AG04450 (cell line): Measurements from ENCODE around the gene POLR3K. TPM values are rescaled to one million over a fixed set of nuclear protein-coding genes. Genes with fewer than 3 reads are reported as not detected.
A peak's percentile ranks its signal among the peaks of the same experiment; 100 is the strongest.

Source experiments
- CTCF ChIA-PET: fragments of 300-600, 350-600 bp; formaldehyde crosslinking; extraction: SDS; loops from one replicate; lab custom pipeline; 2022; ENCODE audit warnings: antibody characterized with exemption, inconsistent platforms; lab: Charles Lee
- POLR2A ChIA-PET: fragments of 350-600 bp; formaldehyde crosslinking; extraction: SDS; loops from one replicate; lab custom pipeline; 2021; ENCODE audit warnings: antibody characterized with exemption, inconsistent platforms; lab: Yijun Ruan, JAX
- DNase-seq: peaks from one replicate; pipeline ENCODE4 v3.0.0-alpha.2; 2011; ENCODE audit warnings: low read depth, low spot score
- H3K27ac ChIP-seq: one replicate; pipeline ENCODE4 v1.5.1; 2012; ENCODE audit warnings: low read depth, low read length, control low read depth
- H3K27me3 ChIP-seq: one replicate; pipeline ENCODE4 v1.6.0; 2012; ENCODE audit warnings: low read length; ENCODE audit not compliant: control insufficient read depth, insufficient read depth
- H3K4me3 ChIP-seq: 2 replicates; pipeline ENCODE4 v1.5.1; 2011; ENCODE audit warnings: mild to moderate bottlenecking, low read depth, low read length, control low read depth
- H3K9me3 ChIP-seq: 2 replicates; pipeline ENCODE4 v1.5.1; 2012; ENCODE audit warnings: low read length; ENCODE audit not compliant: control insufficient read depth, insufficient read depth
- polyA plus RNA-seq: library from polyadenylated mRNA; depleted of rRNA; stranded (reverse); fragments of >200 nt; gene quantifications from 2 replicates; pipeline ENCODE4 v1.2.3, GENCODE V29; 2011
- TF ChIP-seq, protein P1 (sequence below): IDR thresholded peaks from 2 replicates; pipeline ENCODE4 v1.5.1; 2011; ENCODE audit warnings: low read depth, low read length, control low read depth, inconsistent platforms

The POLR3K gene
- polyA plus RNA-seq, 1 experiment = 13.7 TPM

DNA sequence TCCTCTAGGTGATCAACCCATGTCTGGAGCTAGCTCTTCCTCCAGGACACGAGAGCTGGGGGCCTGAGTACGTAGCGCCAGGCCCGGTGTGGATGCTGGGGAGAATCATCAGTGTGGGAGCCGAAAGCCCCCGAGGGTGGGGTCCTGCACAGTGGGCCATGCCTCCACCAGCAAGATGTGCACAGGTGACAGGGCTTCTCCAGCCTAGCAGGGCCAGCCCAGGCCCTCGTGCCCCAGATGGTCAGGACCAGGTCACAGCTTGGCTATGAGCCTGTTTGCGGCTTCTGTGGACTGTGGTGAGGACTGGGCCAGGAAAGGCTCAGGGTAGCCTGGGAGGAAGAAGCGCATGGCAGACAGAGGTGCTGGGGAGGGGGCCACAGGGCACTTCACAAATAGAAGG is 32.5 kb upstream of the POLR3K start:
- H3K9me3 ChIP-seq = no peaks in the 10 kb centered on the region; the same call in 1 of the 2 replicates
- CTCF ChIA-PET = interaction anchor here (3.1 kb wide), 1 partner anchor 11 kb away, joined by 25 read pairs; no protein-coding TSS in a partner anchor
- POLR2A ChIA-PET = interaction anchor here (0.6 to 1.9 kb wide), 3 partner anchors 15 to 296 kb away, joined by 3 to 7 read pairs (median 3); no protein-coding TSS in a partner anchor
- peak overlapping the region; percentile 91 for H3K27ac ChIP-seq
- TF ChIP-seq, protein P1, sequence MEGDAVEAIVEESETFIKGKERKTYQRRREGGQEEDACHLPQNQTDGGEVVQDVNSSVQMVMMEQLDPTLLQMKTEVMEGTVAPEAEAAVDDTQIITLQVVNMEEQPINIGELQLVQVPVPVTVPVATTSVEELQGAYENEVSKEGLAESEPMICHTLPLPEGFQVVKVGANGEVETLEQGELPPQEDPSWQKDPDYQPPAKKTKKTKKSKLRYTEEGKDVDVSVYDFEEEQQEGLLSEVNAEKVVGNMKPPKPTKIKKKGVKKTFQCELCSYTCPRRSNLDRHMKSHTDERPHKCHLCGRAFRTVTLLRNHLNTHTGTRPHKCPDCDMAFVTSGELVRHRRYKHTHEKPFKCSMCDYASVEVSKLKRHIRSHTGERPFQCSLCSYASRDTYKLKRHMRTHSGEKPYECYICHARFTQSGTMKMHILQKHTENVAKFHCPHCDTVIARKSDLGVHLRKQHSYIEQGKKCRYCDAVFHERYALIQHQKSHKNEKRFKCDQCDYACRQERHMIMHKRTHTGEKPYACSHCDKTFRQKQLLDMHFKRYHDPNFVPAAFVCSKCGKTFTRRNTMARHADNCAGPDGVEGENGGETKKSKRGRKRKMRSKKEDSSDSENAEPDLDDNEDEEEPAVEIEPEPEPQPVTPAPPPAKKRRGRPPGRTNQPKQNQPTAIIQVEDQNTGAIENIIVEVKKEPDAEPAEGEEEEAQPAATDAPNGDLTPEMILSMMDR = no peak
- H3K27me3 ChIP-seq = no peaks in the 10 kb centered on the region
- DNase-seq = no peak
- no peak overlapping the region for H3K4me3 ChIP-seq

GRCh38 chr16:85407-85782 is 32.0 kb upstream of the POLR3K start:
- no peaks in the 10 kb centered on the region; the same call in 1 of the 2 replicates for H3K9me3 ChIP-seq
- no peak for DNase-seq
- ChIA-PET POLR2A (interaction anchor here (0.6 to 1.9 kb wide), 7 partner anchors 9 to 297 kb away, joined by 3 to 12 read pairs (median 3); partner anchors contain the start of gene RHBDF1), CTCF (interaction anchor here (1.0 to 3.1 kb wide), 2 partner anchors 11 to 20 kb away, joined by 4 to 25 read pairs; no protein-coding TSS in a partner anchor)
- no peaks in the 10 kb centered on the region for H3K27me3 ChIP-seq
- TF ChIP-seq, protein P1 = no peak
- H3K4me3 ChIP-seq = no peak overlapping the region
- peak overlapping the region; percentile 91 for H3K27ac ChIP-seq

DNA sequence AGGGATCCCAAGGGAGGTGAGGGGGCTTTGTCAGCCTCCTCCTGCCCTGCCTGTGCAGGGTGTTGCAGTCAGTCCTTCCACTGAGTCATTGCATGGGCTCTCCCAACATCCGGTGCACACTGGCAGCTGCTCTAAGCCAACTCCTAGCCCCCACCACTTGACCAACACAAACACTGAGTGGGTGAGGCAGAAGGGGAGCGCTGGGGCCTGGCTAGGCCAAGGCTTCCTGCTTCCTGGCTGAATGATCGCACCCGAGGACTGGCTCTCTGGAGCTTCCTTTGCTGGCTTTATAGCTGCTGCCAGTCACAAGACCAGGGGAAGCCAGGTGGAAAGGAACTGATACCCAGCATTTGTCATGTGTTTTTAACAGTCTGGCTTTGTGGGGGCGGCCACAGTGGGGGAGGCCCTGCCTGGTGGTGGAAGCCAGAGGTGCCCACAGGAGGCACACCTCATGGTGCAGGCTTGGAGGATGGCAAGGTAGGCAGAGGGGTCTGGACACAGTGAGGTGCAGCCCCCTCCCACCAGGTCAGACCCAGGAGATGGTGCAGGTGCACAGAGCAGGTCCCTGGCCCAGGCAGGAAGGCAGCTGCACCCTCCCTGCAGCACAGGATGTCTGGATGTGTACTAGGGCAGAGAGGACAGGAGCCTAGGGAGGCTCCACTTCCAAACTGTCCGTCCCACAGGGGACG is 31.5 kb upstream of the POLR3K start:
- TF ChIP-seq, protein P1 = no peak
- H3K27ac ChIP-seq = peak overlapping the region; percentile 91
- no peaks in the 10 kb centered on the region; the same call in 1 of the 2 replicates for H3K9me3 ChIP-seq
- no peaks in the 10 kb centered on the region for H3K27me3 ChIP-seq
- ChIA-PET POLR2A (interaction anchor here (1.0 to 1.9 kb wide), 7 partner anchors 9 to 22 kb away, joined by 3 to 12 read pairs (median 3); partner anchors contain the start of gene RHBDF1), CTCF (interaction anchor here (1.0 to 3.1 kb wide), 3 partner anchors 12 to 19 kb away, joined by 3 to 25 read pairs (median 4); no protein-coding TSS in a partner anchor)
- 0 out of 2 replicates have a peak overlapping the region, but pooled peaks have one; percentile 10 for H3K4me3 ChIP-seq
- peak; percentile 88 for DNase-seq

DNA sequence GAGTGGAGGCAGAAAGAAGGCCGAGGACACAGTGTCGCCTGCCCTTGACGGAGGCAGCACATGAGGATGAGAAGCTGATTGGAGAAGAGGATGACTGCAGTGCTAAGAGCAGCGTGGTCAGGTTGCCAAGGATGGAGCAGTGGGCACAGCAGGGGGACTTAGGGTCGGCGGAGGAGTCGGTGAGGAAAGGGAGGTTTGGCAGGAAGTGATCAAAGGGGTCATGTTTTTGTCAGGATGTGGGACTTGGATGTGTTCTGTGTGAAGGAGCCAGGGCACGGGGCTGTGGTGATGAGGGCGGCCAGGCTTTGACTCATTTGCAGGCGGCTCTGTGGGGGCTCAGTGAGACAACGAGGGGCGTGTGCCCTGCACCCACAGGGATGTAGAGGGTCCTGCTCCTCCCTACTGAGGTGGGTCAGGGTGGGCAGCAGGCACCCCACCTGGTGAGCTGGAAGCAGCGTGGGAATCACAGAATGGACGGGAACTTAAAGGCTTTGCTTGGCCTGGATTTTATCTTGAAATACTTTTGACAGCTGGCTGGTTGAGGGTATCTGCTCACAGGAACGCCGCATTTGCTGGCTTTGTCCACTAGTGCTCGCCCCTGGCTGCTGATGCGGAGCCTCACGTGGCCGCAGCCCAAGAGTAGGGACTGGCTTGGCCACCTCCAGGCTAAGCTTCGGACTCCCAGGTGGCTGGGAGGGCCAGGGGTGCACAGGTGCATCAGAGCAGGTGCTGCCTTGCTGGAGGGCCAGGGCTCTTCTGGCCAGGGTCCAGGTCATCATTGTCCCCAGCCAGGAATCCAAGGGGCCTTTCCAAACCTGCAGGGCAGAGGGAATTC is 30.6 kb upstream of the POLR3K start:
- no peaks in the 10 kb centered on the region; the same call in 1 of the 2 replicates for H3K9me3 ChIP-seq
- H3K27me3 ChIP-seq = no peaks in the 10 kb centered on the region
- H3K27ac ChIP-seq = peak overlapping the region; percentile 91
- ChIA-PET POLR2A (interaction anchor here (0.7 to 1.9 kb wide), 7 partner anchors 8 to 23 kb away, joined by 3 to 12 read pairs (median 3); partner anchors contain the start of gene RHBDF1), CTCF (interaction anchor here (1.5 to 3.1 kb wide), 3 partner anchors 13 to 18 kb away, joined by 3 to 25 read pairs (median 6); no protein-coding TSS in a partner anchor)
- TF ChIP-seq, protein P1 = no peak
- H3K4me3 ChIP-seq = no peak overlapping the region
- DNase-seq = no peak
